Sigmoid colon (tissue), 7 donors: ENCODE measurements around the gene ANKMY1. TPM values are rescaled to one million over a fixed set of nuclear protein-coding genes. Genes with fewer than 3 reads are reported as not detected.

Experiments
- DNase-seq: peaks from one replicate; pipeline ENCODE4 v3.0.0-alpha.2; 2019
- H3K27ac ChIP-seq, 4 donors: fragments of 200-600 bp; sonication (generic); one replicate each; pipeline ENCODE4 v1.5.1; 2016 to 2019; ENCODE audit warnings: mild to moderate bottlenecking in 1 of 4
- H3K27me3 ChIP-seq, 3 donors: fragments of 200-600 bp; sonication (generic); one replicate each; pipeline ENCODE4 v1.5.1; 2019; ENCODE audit warnings: mild to moderate bottlenecking in 1 of 3
- H3K36me3 ChIP-seq, 4 donors: fragments of 200-600 bp; sonication (generic); one replicate each; pipeline ENCODE4 v1.5.1; 2016 to 2019
- H3K4me1 ChIP-seq, 4 donors: fragments of 200-600 bp; sonication (generic); one replicate each; pipeline ENCODE4 v1.5.1; 2017 to 2019
- H3K4me3 ChIP-seq, 4 donors: fragments of 200-600 bp; sonication (generic); one replicate each; pipeline ENCODE4 v1.5.1; 2017 to 2019; ENCODE audit warnings: mild to moderate bottlenecking in 2 of 4, moderate library complexity in 1 of 4
- H3K9me3 ChIP-seq, 4 donors: fragments of 200-600 bp in 3 of 4; sonication (generic) in 3 of 4; one replicate each; pipeline versions ENCODE4 v1.5.1 to v1.6.1; 2013 to 2019
- EP300 ChIP-seq, 4 donors: sonication (generic); formaldehyde crosslinking; IDR thresholded peaks; one replicate each; pipeline ENCODE4 v1.6.1; 2017; ENCODE audit warnings: antibody characterized with exemption in 4 of 4
- POLR2A ChIP-seq, 2 donors: fragments of 450-650 bp; IDR thresholded peaks; one replicate each; pipeline ENCODE4 v1.6.1; 2016; ENCODE audit warnings: antibody characterized with exemption in 2 of 2, mild to moderate bottlenecking in 2 of 2, moderate library complexity in 2 of 2
- POLR2AphosphoS5 ChIP-seq, 4 donors: sonication (generic); formaldehyde crosslinking; IDR thresholded peaks; one replicate each; pipeline ENCODE4 v1.6.1; 2017; ENCODE audit warnings: antibody characterized with exemption in 4 of 4
- WGBS, 2 donors: extraction: QIAGEN DNeasy Blood & Tissue Kit; methylation state at CpG; one replicate each; pipeline ENCODE4 v1.1.7; 2013; 5-methylcytosine and 5-hydroxymethylcytosine counted together
- intact Hi-C: fragments of 100-400 bp; cut with DNase I; formaldehyde crosslinking; loops from one replicate; pipeline ENCODE4 v1.15.1; 2023
- polyA plus RNA-seq, 3 donors: library from polyadenylated mRNA; stranded (reverse); fragments of 200-250 nt; gene quantifications; one replicate each; pipeline ENCODE4 v1.2.3, GENCODE V29; 2013
- total RNA-seq, 4 donors: library from RNA; depleted of rRNA; stranded (reverse); fragments of >200 nt; gene quantifications; one replicate each; pipeline ENCODE4 v1.1.0, GENCODE V29; 2016
- TF ChIP-seq, protein P1 (sequence below), 4 experiments: fragments of 450-650 bp in 3 of 4; fragments of 200-600 bp in 1 of 4; IDR thresholded peaks; one replicate each; pipeline ENCODE4 v1.5.1; 2016 to 2019; ENCODE audit warnings: antibody characterized with exemption in 4 of 4, mild to moderate bottlenecking in 3 of 4, moderate library complexity in 2 of 4
- donor health status: healthy with polysubstance abuse.
- donor health status: Bipolar disorder and iron deficiency.
- donor health status: healthy.

ANKMY1 gene
- total and polyA plus RNA-seq, 7 donors: 3.6 to 14.0 (median 8.9) TPM

DNA sequence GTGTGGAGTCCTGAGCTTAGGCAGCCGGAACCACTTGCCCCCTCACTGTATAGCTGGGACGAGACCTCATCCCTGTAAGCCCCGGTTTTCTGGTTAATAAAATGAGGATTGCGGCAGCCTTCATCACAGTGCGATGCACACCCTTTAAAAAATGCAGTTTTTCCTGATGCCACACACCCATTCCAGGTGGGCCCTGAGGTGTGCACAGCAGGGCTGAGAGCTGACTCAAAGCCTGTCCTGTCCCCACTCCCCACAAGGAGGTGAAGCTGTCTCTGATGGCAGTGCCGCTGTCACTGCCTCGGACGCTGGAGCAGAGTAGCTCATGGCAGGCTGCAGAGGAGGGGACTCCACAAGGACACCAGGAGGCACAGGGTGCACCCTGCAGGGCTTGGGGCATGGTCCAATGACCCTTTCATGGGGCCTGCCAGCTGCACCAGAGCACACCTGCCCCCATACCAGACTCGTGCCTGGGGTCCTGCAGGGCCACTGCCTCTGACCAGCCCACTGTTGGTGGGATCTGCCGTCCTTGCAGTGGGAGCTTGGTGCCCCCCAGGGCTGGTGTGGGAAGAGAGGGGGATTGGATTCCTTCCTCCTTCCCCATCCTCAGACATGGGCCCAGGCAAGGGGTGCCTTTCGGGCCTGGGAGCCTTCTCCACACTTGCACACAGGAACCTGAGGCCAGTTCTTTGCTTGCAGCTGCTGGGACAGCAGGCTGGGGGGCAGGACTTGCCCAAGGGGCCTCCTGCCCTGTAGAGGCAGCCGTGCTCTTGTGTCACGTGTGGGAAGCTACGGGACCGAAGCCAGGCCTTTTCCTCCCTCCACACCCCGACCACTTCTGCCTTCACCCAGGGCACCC is 99.5 kb downstream of the ANKMY1 start:
- DNase-seq: peak; percentile 42
- Histone ChIP-seq H3K27ac (no peak overlapping the region), H3K4me1 (peaks cover 0 to 13% (median 7%) of the 10 kb centered on the region in 4 donors), H3K4me3 (no peak overlapping the region), H3K36me3 (peaks cover 0 to 25% (median 0%) of the 10 kb centered on the region in 4 donors), H3K9me3 (no peaks in the 10 kb centered on the region), H3K27me3 (no peaks in the 10 kb centered on the region)
- 82 to 90% methylated on average over 16 of the region's 16 CpGs for WGBS, 2 donors
- TF ChIP-seq POLR2A (IDR thresholded peaks at IDR 0.05) (no peak), POLR2AphosphoS5 (IDR thresholded peaks at IDR 0.05) (no peak), EP300 (IDR thresholded peaks at IDR 0.05) (no peak)
- TF ChIP-seq, protein P1, sequence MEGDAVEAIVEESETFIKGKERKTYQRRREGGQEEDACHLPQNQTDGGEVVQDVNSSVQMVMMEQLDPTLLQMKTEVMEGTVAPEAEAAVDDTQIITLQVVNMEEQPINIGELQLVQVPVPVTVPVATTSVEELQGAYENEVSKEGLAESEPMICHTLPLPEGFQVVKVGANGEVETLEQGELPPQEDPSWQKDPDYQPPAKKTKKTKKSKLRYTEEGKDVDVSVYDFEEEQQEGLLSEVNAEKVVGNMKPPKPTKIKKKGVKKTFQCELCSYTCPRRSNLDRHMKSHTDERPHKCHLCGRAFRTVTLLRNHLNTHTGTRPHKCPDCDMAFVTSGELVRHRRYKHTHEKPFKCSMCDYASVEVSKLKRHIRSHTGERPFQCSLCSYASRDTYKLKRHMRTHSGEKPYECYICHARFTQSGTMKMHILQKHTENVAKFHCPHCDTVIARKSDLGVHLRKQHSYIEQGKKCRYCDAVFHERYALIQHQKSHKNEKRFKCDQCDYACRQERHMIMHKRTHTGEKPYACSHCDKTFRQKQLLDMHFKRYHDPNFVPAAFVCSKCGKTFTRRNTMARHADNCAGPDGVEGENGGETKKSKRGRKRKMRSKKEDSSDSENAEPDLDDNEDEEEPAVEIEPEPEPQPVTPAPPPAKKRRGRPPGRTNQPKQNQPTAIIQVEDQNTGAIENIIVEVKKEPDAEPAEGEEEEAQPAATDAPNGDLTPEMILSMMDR (IDR thresholded peaks at IDR 0.05): no peak
- intact Hi-C loops: no loop called here

DNA sequence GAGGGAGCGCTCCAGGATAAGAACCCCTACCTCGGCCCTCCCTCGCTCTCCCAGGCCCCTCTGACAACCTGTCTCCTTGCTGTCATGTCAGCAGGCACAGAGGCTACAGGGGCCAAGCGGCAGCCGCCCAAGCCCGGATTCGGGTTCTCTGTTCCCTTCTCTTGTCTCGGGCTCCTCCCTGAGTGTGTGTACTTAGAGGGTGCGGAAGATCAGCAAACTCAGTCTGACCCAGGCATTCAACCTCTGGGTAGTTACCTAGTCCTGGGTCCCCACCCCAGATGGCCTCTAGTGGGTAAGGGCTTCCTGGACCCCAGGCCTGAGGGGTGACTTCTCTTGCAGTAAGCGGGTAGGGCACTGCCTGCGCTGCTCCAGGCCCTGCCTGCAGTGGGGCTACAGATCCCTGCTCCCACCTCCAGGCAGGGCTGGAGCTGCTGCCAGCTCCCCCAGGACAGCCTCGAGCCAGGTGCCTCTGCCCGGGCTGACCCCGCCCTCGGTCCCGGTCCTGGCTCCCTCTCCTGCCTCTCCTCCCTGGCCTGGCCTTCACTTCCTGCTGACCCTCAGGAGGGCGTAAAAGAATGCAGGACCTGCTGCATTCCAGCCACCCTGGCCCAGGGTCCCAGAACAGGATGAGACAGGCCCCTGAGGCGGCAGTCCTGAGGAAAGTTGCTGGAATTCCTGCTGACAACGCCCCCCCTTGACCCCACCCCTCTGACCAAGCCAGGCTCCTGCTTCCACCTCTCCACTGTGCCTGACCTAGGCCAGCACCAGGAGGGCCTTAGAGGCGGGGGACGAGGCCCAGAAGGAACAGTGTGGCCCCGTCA is 100.4 kb downstream of the ANKMY1 start:
- Histone ChIP-seq H3K27ac (no peak overlapping the region), H3K27me3 (no peaks in the 10 kb centered on the region), H3K4me1 (peaks cover 0 to 17% (median 7%) of the 10 kb centered on the region in 4 donors), H3K9me3 (no peaks in the 10 kb centered on the region), H3K4me3 (no peak overlapping the region), H3K36me3 (peaks cover 0 to 16% (median 0%) of the 10 kb centered on the region in 4 donors)
- TF ChIP-seq, protein P1 (IDR thresholded peaks at IDR 0.05): no peak
- no peak for TF ChIP-seq POLR2AphosphoS5 (IDR thresholded peaks at IDR 0.05)
- TF ChIP-seq EP300 (IDR thresholded peaks at IDR 0.05): no peak
- DNase-seq: peak; percentile 42
- whole genome bisulfite sequencing, 2 donors: 48 to 72% methylated on average over 22 of the region's 22 CpGs
- intact Hi-C loops: no loop called here

DNA sequence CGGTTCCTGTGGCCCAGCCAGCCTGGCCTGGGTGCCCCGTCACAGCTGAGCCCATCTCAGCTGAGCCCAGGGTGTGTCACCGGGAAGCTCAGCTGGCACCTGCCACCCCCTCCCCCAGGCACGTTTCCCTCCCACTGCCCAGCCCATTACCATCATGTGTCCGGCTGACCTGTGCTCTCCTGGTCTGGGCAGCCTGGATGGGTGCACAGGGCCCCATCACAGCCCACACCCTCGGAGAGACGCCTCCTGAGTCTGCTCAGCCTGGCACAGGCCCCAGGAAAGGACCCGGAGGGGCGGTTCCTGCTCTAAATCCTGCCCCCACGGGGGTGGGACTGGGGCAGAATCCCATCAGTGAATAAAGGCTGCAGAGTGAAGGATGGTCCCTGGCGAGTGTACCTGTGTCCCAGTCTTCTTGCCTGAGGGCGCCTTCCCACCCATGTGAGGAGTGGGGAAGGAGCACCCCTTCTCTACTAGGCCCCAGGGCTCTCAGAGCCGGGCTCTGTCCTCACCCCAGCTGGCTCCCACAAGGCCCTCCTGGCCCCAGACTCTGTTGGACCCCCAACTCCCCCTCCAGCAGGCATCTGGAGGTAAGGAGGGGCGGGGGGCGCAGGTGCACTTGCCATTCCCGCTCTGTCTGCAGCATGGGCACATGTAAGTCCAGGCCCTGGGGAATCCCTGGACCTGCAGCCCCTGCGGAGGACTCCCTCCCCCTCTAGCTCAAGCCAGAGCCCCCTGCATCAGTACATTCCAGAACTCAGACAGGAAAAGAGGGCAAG is 101.2 kb downstream of the ANKMY1 start:
- Histone ChIP-seq H3K36me3 (peaks cover 0 to 8% (median 0%) of the 10 kb centered on the region in 4 donors), H3K4me3 (no peak overlapping the region), H3K27me3 (no peaks in the 10 kb centered on the region), H3K9me3 (no peaks in the 10 kb centered on the region), H3K27ac (peak overlapping the region in 1 of 4 donors; percentile 12), H3K4me1 (peaks cover 0 to 25% (median 15%) of the 10 kb centered on the region in 4 donors)
- TF ChIP-seq, protein P1 (IDR thresholded peaks at IDR 0.05): no peak
- TF ChIP-seq POLR2A (IDR thresholded peaks at IDR 0.05) (no peak), EP300 (IDR thresholded peaks at IDR 0.05) (no peak), POLR2AphosphoS5 (IDR thresholded peaks at IDR 0.05) (no peak)
- no peak for DNase-seq
- intact Hi-C loops: no loop called here
- 42 to 67% methylated on average over 17 of the region's 17 CpGs for WGBS, 2 donors

DNA sequence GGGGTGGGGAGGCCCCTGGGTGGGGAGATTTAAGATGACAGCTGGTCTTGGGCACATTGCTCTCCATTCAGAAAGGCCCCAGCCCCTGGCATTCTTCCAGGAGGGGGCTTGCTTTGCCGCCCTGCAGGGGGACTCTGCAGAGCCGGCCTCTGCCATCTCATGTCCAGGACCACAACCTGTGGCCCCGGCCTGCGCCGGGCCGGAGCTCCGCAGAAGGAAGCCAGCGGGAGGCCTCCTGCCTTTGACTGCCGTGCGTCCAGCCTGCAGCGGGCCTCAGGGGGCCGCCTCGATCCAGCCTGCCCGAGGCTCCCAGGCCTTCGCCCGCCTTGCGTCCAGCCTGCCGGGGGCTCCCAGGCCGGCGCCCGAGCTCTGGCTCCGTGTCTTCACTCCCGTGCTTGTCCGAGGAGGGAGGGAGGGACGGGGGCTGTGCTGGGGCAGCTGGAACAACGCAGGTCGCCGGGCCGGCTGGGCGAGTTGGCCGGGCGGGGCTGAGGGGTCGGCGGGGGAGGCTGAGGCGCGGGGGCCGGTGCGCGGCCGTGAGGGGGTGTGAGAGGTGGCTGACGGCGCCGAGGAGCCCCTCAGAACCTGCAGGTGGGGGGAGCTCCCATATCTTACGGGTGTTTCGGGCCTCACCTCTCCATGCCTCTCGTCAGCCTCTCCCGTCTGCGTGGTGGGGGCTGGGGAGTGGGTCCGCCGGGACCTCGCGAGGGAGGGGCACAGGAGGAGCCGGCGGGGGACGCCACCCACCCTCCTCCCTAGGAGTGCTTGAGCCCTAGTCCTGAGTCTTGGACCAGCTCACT is 101.9 kb downstream of the ANKMY1 start:
- no peak for TF ChIP-seq POLR2A (IDR thresholded peaks at IDR 0.05)
- H3K9me3 ChIP-seq: no peaks in the 10 kb centered on the region
- peaks cover 0 to 4% (median 0%) of the 10 kb centered on the region in 4 donors for H3K36me3 ChIP-seq
- H3K4me1 ChIP-seq: peaks cover 0 to 33% (median 23%) of the 10 kb centered on the region in 4 donors
- 8 to 18% methylated on average over 55 of the region's 55 CpGs for WGBS, 2 donors
- intact Hi-C loops: no loop called here
- DNase-seq: no peak
- H3K27me3 ChIP-seq: no peaks in the 10 kb centered on the region
- H3K4me3 ChIP-seq: no peak overlapping the region
- H3K27ac ChIP-seq: peak overlapping the region in 1 of 4 donors; percentile 12
